ENCODE results near the gene CSNK1G3.
A peak's percentile ranks its signal among the peaks of the same experiment; 100 is the strongest.
"Not testable (repeated sequence)": the region's sequence is repeated elsewhere in the genome, so short reads cannot be mapped to it uniquely, and the experiment has no call there.

CSNK1G3 gene

GRCh38 chr5:123610665-123611405 lies 98.9 kb downstream of the CSNK1G3 start:
- TF ChIP-seq CTCF (conservative IDR thresholded peaks at IDR 0.05; ENCODE audit: control insufficient read depth, insufficient read depth, low read depth, low read length), result peak; percentile 99
- peak; percentile 81 for DNase-seq (ENCODE audit: low read depth)
- H3K4me3 ChIP-seq (ENCODE audit: control insufficient read depth, low read depth, low read length), result no peak overlapping the region

- DNase-seq (ENCODE audit: low read depth), result no peak
- TF ChIP-seq CTCF (conservative IDR thresholded peaks at IDR 0.05; ENCODE audit: control insufficient read depth, insufficient read depth, low read depth, low read length), result no peak
- no peak overlapping the region for H3K4me3 ChIP-seq (ENCODE audit: control insufficient read depth, low read depth, low read length)
Observed at GRCh38 chr5:123611406-123611709, 99.4 kb downstream of the CSNK1G3 start.

GRCh38 chr5:123617561-123617960 lies 105.6 kb downstream of the CSNK1G3 start:
- DNase-seq (ENCODE audit: low read depth), result no peak
- no peak overlapping the region for H3K4me3 ChIP-seq (ENCODE audit: control insufficient read depth, low read depth, low read length)
- no peak for TF ChIP-seq CTCF (conservative IDR thresholded peaks at IDR 0.05; ENCODE audit: control insufficient read depth, insufficient read depth, low read depth, low read length)

GRCh38 chr5:123626051-123626450 lies 114.1 kb downstream of the CSNK1G3 start:
- H3K4me3 ChIP-seq (ENCODE audit: control insufficient read depth, low read depth, low read length), result no peak overlapping the region
- no peak for DNase-seq (ENCODE audit: low read depth)
- TF ChIP-seq CTCF (conservative IDR thresholded peaks at IDR 0.05; ENCODE audit: control insufficient read depth, insufficient read depth, low read depth, low read length), result no peak

GRCh38 chr5:123628860-123629544 lies 117.0 kb downstream of the CSNK1G3 start:
- no peak for DNase-seq (ENCODE audit: low read depth)
- no peak for TF ChIP-seq CTCF (conservative IDR thresholded peaks at IDR 0.05; ENCODE audit: control insufficient read depth, insufficient read depth, low read depth, low read length)
- H3K4me3 ChIP-seq (ENCODE audit: control insufficient read depth, low read depth, low read length), result no peak overlapping the region

GRCh38 chr5:123636006-123636405 lies 124.0 kb downstream of the CSNK1G3 start:
- H3K4me3 ChIP-seq (ENCODE audit: control insufficient read depth, low read depth, low read length), result no peak overlapping the region
- no peak for TF ChIP-seq CTCF (conservative IDR thresholded peaks at IDR 0.05; ENCODE audit: control insufficient read depth, insufficient read depth, low read depth, low read length)
- DNase-seq (ENCODE audit: low read depth), result no peak

- DNase-seq (ENCODE audit: low read depth); H3K4me3 ChIP-seq (ENCODE audit: control insufficient read depth, low read depth, low read length): not testable (repeated sequence)
Observed at GRCh38 chr5:123637028-123637427, 125.1 kb downstream of the CSNK1G3 start.

Data from fibroblast of mammary gland (primary cell).